IMR-90 (cell line): Measurements from ENCODE around the gene TMEM213. TPM values are rescaled to one million over a fixed set of nuclear protein-coding genes. Genes with fewer than 3 reads are reported as not detected.

ENCODE experiments used
- ATAC-seq: fragments of 200-7000 bp; cut with Tn5 transposase; 2 replicates; pipeline ENCODE4 v1.9.1; 2020; ENCODE audit warnings: low read depth, mild to moderate bottlenecking, moderate library complexity
- BruUV-seq: library from RNA; stranded (reverse); fragments of 400-500 nt; replicated peaks from 2 replicates; lab custom pipeline; 2021; lab: Mats Ljungman, UMichigan
- CTCF ChIA-PET: fragments of 300-600 bp; formaldehyde crosslinking; extraction: SDS; loops from one replicate; lab custom pipeline; 2021; ENCODE audit warnings: antibody characterized with exemption; lab: Yijun Ruan, JAX
- POLR2A ChIA-PET: fragments of 300-600 bp; sonication (Branson Sonifier 250); formaldehyde crosslinking; loops from one replicate; lab custom pipeline; 2022; ENCODE audit warnings: antibody characterized with exemption; ENCODE audit not compliant: unreplicated experiment; lab: Charles Lee
- DNase-seq: peaks from one replicate; pipeline ENCODE4 v3.0.0; 2013
- H2AFZ ChIP-seq: replicated peaks from 2 replicates; pipeline ENCODE3; 2013; ENCODE audit warnings: low read length, mild to moderate bottlenecking; ENCODE audit not compliant: poor library complexity
- H2AK5ac ChIP-seq: 2 replicates; pipeline ENCODE4 v1.6.1; 2013; ENCODE audit warnings: low read depth, low read length, inconsistent platforms
- H2AK9ac ChIP-seq: replicated peaks from 2 replicates; pipeline ENCODE3; 2013; ENCODE audit warnings: mild to moderate bottlenecking, low read depth, low read length, moderate library complexity; ENCODE audit not compliant: poor library complexity
- H2BK120ac ChIP-seq: 2 replicates; pipeline ENCODE4 v1.6.1; 2013; ENCODE audit warnings: low read depth, low read length, inconsistent platforms
- H2BK15ac ChIP-seq: 3 replicates; pipeline ENCODE4 v1.6.1; 2013; ENCODE audit warnings: low read depth, low read length, inconsistent platforms
- H2BK20ac ChIP-seq: 2 replicates; pipeline ENCODE4 v1.6.1; 2013; ENCODE audit warnings: low read depth, mild to moderate bottlenecking, inconsistent platforms, low read length, moderate library complexity
- H2BK5ac ChIP-seq: 2 replicates; pipeline ENCODE4 v1.6.1; 2013; ENCODE audit warnings: mild to moderate bottlenecking, low read depth, low read length, inconsistent platforms; ENCODE audit not compliant: poor library complexity, severe bottlenecking
- H3K14ac ChIP-seq: replicated peaks from 2 replicates; pipeline ENCODE4 v1.6.1; 2013; ENCODE audit warnings: low read depth, low read length, inconsistent platforms
- H3K18ac ChIP-seq: 2 replicates; pipeline ENCODE4 v1.6.1; 2013; ENCODE audit warnings: low read depth, low read length, control low read depth
- H3K23ac ChIP-seq: 2 replicates; pipeline ENCODE4 v1.6.1; 2013; ENCODE audit warnings: low read depth, low read length, inconsistent platforms
- H3K27ac ChIP-seq: 2 replicates; pipeline ENCODE4 v1.5.1; 2013; ENCODE audit warnings: mild to moderate bottlenecking, control low read depth, low read length; ENCODE audit not compliant: insufficient read depth
- H3K27me3 ChIP-seq: 2 replicates; pipeline ENCODE4 v1.6.1; 2013; ENCODE audit warnings: low read length; ENCODE audit not compliant: control insufficient read depth, insufficient read depth
- H3K36me3 ChIP-seq: 2 replicates; pipeline ENCODE4 v1.6.1; 2013; ENCODE audit warnings: low read length, mixed read lengths; ENCODE audit not compliant: control insufficient read depth, insufficient read depth
- H3K4ac ChIP-seq: 2 replicates; pipeline ENCODE4 v1.6.1; 2013; ENCODE audit warnings: low read depth, low read length, inconsistent platforms
- H3K4me1 ChIP-seq: 2 replicates; pipeline ENCODE4 v1.6.1; 2013; ENCODE audit warnings: low read length, mixed read lengths; ENCODE audit not compliant: control insufficient read depth, insufficient read depth
- H3K4me2 ChIP-seq: 2 replicates; pipeline ENCODE4 v1.6.1; 2013; ENCODE audit warnings: low read depth, mild to moderate bottlenecking, control low read depth, low read length, moderate library complexity
- H3K4me3 ChIP-seq: 2 replicates; pipeline ENCODE4 v1.5.1; 2013; ENCODE audit warnings: low read depth, mild to moderate bottlenecking, control low read depth, low read length, moderate library complexity; ENCODE audit not compliant: insufficient read depth
- H3K56ac ChIP-seq: 2 replicates; pipeline ENCODE4 v1.6.1; 2013; ENCODE audit warnings: low read length, inconsistent platforms; ENCODE audit not compliant: insufficient read depth; ENCODE audit errors: extremely low read depth
- H3K79me1 ChIP-seq, 2 experiments: 2 replicates each; pipeline ENCODE4 v1.6.1; 2013; ENCODE audit warnings: low read length in 2 of 2, inconsistent platforms in 1 of 2, low read depth in 1 of 2
- H3K9ac ChIP-seq: 2 replicates; pipeline ENCODE4 v1.6.1; 2013; ENCODE audit warnings: low read depth, low read length, control low read depth
- H3K9me1 ChIP-seq: 2 replicates; pipeline ENCODE4 v1.6.1; 2013; ENCODE audit warnings: low read length, inconsistent platforms; ENCODE audit not compliant: insufficient read depth
- H3K9me3 ChIP-seq: 2 replicates; pipeline ENCODE4 v1.6.1; 2013; ENCODE audit warnings: low read length; ENCODE audit not compliant: control insufficient read depth, insufficient read depth
- H4K20me1 ChIP-seq: 2 replicates; pipeline ENCODE4 v1.6.1; 2013; ENCODE audit warnings: low read length, inconsistent platforms; ENCODE audit not compliant: insufficient read depth
- H4K5ac ChIP-seq: 2 replicates; pipeline ENCODE4 v1.6.1; 2013; ENCODE audit warnings: mild to moderate bottlenecking, low read depth, low read length, control low read depth
- H4K8ac ChIP-seq, 2 experiments: 2 replicates each; pipeline ENCODE4 v1.6.1; 2013; ENCODE audit warnings: low read depth in 2 of 2, low read length in 2 of 2, control low read depth in 1 of 2, inconsistent platforms in 1 of 2
- H4K91ac ChIP-seq: 2 replicates; pipeline ENCODE4 v1.6.1; 2013; ENCODE audit warnings: low read depth, low read length, inconsistent platforms; ENCODE audit not compliant: insufficient read depth
- MAFK ChIP-seq: IDR thresholded peaks from 2 replicates; pipeline ENCODE4 v1.6.1; 2012; ENCODE audit warnings: low read depth, low read length, improper control_type of control experiment
- NFE2L2 ChIP-seq: fragments of 150-350 bp; IDR thresholded peaks from 2 replicates; pipeline ENCODE4 v1.6.1; 2016; ENCODE audit warnings: low read depth, mild to moderate bottlenecking, low read length
- WGBS, 2 experiments: methylation state at CpG; one replicate each; pipeline versions ENCODE4 v1.1.5 to v1.1.7; 2013; ENCODE audit warnings: missing lambda C conversion rate in 2 of 2; ENCODE audit not compliant: insufficient read length in 1 of 2; ENCODE audit errors: extremely low coverage in 2 of 2; 5-methylcytosine and 5-hydroxymethylcytosine counted together
- dilution Hi-C: fragments of 300-500 bp; cut with HindIII; formaldehyde crosslinking; loops from one replicate; pipeline ENCODE4 v1.14.3; 2018; ENCODE audit warnings: low sequenced_read_pairs; ENCODE audit not compliant: unreplicated experiment
- in situ Hi-C: fragments of 300-500 bp; cut with MboI; formaldehyde crosslinking; loops from 3 replicates; pipeline ENCODE4 v1.14.3; 2019; ENCODE audit warnings: low sequenced_read_pairs, inconsistent platforms, mixed read lengths
- intact Hi-C: fragments of 100-400 bp; cut with micrococcal nuclease; formaldehyde crosslinking; loops from 2 replicates; pipeline ENCODE4 v1.10.0; 2022
- polyA plus RNA-seq, 3 experiments: library from polyadenylated mRNA; depleted of rRNA; stranded (reverse); fragments of >200 nt; gene quantifications; 2 replicates each; pipeline ENCODE4 v1.2.3, GENCODE V29; 2012; ENCODE audit warnings: low replicate concordance in 1 of 3
- total RNA-seq: library from RNA; depleted of rRNA; stranded (reverse); fragments of >200 nt; gene quantifications from 2 replicates; pipeline ENCODE4 v1.2.3, GENCODE V29; 2012

The TMEM213 gene
- total and polyA plus RNA-seq, 2 of the 4 experiments (the other 2 are of a cell fraction), result not detected

DNA sequence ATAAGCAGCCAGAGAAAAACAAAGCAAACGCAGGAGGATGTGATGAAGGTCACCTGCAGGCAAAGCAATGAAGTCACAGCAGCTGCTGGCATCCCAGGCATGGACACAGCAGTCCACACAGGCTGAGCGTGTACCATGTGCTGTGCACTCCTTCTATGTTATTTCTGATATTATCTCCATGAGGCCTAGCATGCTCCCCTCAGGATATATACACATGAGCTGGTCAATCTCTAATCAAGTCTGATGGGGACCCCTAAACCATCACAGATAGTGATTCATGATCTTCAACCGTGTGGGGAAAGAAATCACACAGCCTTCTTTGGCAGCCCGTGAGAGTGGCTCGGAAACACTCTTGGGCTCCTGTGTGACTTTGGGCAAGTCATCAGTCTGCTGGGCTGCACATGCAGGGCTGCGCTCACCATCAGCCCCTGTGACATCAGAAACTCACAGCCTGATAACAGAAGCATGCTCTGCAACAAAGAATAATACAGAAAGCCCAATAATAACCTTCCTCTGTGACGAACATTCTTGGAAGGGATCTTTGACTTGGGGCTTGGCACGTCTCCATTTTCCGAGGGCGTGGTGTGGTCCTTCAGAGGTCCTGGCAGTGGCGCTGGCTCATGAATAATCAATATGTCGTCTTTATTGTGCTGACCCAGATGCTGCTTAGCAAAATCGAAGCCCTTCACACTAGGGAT lies 83.2 kb downstream of the TMEM213 start:
- no peak overlapping the region for H3K27ac ChIP-seq
- no peak overlapping the region for H2AK5ac ChIP-seq
- no peaks in the 10 kb centered on the region for H3K27me3 ChIP-seq
- no peak overlapping the region for H2AFZ ChIP-seq
- ChIA-PET POLR2A (no interaction called here), CTCF (no interaction called here)
- H3K36me3 ChIP-seq, result peaks cover 2% of the 10 kb centered on the region; the same call in 1 of the 2 replicates
- no peak for ATAC-seq
- H2BK5ac ChIP-seq, result no peak overlapping the region
- H3K9me3 ChIP-seq, result no peaks in the 10 kb centered on the region
- no peak overlapping the region for H4K8ac ChIP-seq
- H2BK15ac ChIP-seq, result no peak overlapping the region
- H3K79me1 ChIP-seq, result no peaks in the 10 kb centered on the region
- no peak overlapping the region for H4K91ac ChIP-seq
- no peaks in the 10 kb centered on the region for H4K20me1 ChIP-seq
- no peak overlapping the region for H3K56ac ChIP-seq
- H2AK9ac ChIP-seq, result no peak overlapping the region
- dilution Hi-C loops (no loop called here), intact Hi-C loops (no loop called here), in situ Hi-C loops (loop anchor here (10.0 kb wide), 1 partner anchor 194 kb away; no protein-coding TSS in a partner anchor)
- H3K4me1 ChIP-seq, result peaks cover 3% of the 10 kb centered on the region; the same call in 1 of the 2 replicates
- H2BK20ac ChIP-seq, result no peak overlapping the region
- 86% methylated on average over 11 of the region's 13 CpGs; no CpG with 5 or more reads in 1 of the 2 experiments for WGBS, 2 experiments
- no peak overlapping the region for H3K14ac ChIP-seq
- DNase-seq, result no peak
- H3K9me1 ChIP-seq, result peaks cover 5% of the 10 kb centered on the region; the same call in 1 of the 2 replicates
- no peak overlapping the region for H3K4ac ChIP-seq
- no TSS peak for BruUV-seq
- no peak overlapping the region for H3K18ac ChIP-seq
- H3K4me3 ChIP-seq, result no peak overlapping the region
- no peak overlapping the region for H4K5ac ChIP-seq
- no peak overlapping the region for H3K4me2 ChIP-seq
- no peak overlapping the region for H3K23ac ChIP-seq
- no peak overlapping the region for H3K9ac ChIP-seq
- no peak for TF ChIP-seq NFE2L2
- no peak for TF ChIP-seq MAFK
- H2BK120ac ChIP-seq, result no peak overlapping the region
